Heart left ventricle (tissue), 16 donors: ENCODE measurements around the gene GARIN5B. TPM values are rescaled to one million over a fixed set of nuclear protein-coding genes. Genes with fewer than 3 reads are reported as not detected.
"Not testable (repeated sequence)": the region's sequence is repeated elsewhere in the genome, so short reads cannot be mapped to it uniquely, and the experiment has no call there.

Source experiments
- ATAC-seq, 4 donors: fragments of 200-7000 bp; cut with Tn5 transposase; one replicate each; pipeline ENCODE4 v1.9.1; 2020 to 2022; ENCODE audit warnings: moderate library complexity in 4 of 4, mild to moderate bottlenecking in 3 of 4, moderate number of reproducible peaks in 1 of 4
- DNase-seq, 5 donors: peaks; one replicate each; pipeline ENCODE4 v3.0.0-alpha.2; 2020
- H3K27ac ChIP-seq, 12 donors: fragments of 200-600 bp; sonication (generic) in 4 of 12; one replicate each; pipeline versions ENCODE4 v1.5.0 to v1.8.0; 2016 to 2022; ENCODE audit warnings: mild to moderate bottlenecking in 2 of 12
- H3K27me3 ChIP-seq, 9 donors: fragments of 200-600 bp; sonication (generic) in 2 of 9; one replicate each; pipeline versions ENCODE4 v1.5.1 to v1.8.0; 2016 to 2022; ENCODE audit warnings: mild to moderate bottlenecking in 3 of 9
- H3K36me3 ChIP-seq, 9 donors: fragments of 200-600 bp; sonication (generic) in 2 of 9; one replicate each; pipeline versions ENCODE4 v1.5.0 to v1.8.0; 2018 to 2022; ENCODE audit warnings: mild to moderate bottlenecking in 2 of 9
- H3K4me1 ChIP-seq, 12 donors: fragments of 200-600 bp; sonication (generic) in 4 of 12; one replicate each; pipeline versions ENCODE4 v1.5.0 to v1.8.0; 2016 to 2022; ENCODE audit warnings: mild to moderate bottlenecking in 3 of 12
- H3K4me3 ChIP-seq, 12 donors: fragments of 200-600 bp; sonication (generic) in 4 of 12; one replicate each; pipeline versions ENCODE4 v1.5.0 to v1.8.0; 2017 to 2022; ENCODE audit warnings: mild to moderate bottlenecking in 9 of 12, moderate library complexity in 4 of 12
- H3K9me3 ChIP-seq, 12 donors: fragments of 200-600 bp; sonication (generic) in 4 of 12; one replicate each; pipeline versions ENCODE4 v1.5.0 to v1.8.0; 2016 to 2022; ENCODE audit warnings: mild to moderate bottlenecking in 1 of 12
- CTCF ChIP-seq, 12 donors: fragments of 200-600 bp; sonication (generic) in 4 of 12; IDR thresholded peaks; one replicate each; pipeline versions ENCODE4 v1.5.0 to v1.8.0; 2018 to 2022; ENCODE audit warnings: antibody characterized with exemption in 12 of 12, mild to moderate bottlenecking in 5 of 12
- POLR2A ChIP-seq, 2 donors: fragments of 450-650 bp; IDR thresholded peaks; one replicate each; pipeline ENCODE4 v1.6.1; 2017; ENCODE audit warnings: antibody characterized with exemption in 2 of 2, mild to moderate bottlenecking in 2 of 2, moderate library complexity in 2 of 2
- WGBS, 4 donors: extraction: QIAGEN DNeasy Blood & Tissue Kit in 2 of 4; methylation state at CpG; one replicate each; pipeline versions ENCODE4 v1.1.5 to v1.1.7; 2013 to 2018; 5-methylcytosine and 5-hydroxymethylcytosine counted together
- intact Hi-C, 10 donors: fragments of 100-400 bp; cut with DNase I; formaldehyde crosslinking; loops; one replicate each; pipeline versions ENCODE4 v1.11.1 to v1.14.2; 2022
- polyA plus RNA-seq, 2 donors: library from polyadenylated mRNA; stranded (reverse); fragments of 200-250 nt; gene quantifications; one replicate each; pipeline ENCODE4 v1.2.3, GENCODE V29; 2013
- total RNA-seq, 9 donors: library from RNA; depleted of rRNA in 2 of 9; stranded (reverse); fragments of >200 nt in 2 of 9; fragmentation: NEBNext Ultra II Directional in 3 of 9; extraction: Animal tissue kit (Norgen Biotek cat#: 25700) in 3 of 9; gene quantifications; one replicate each; pipeline versions ENCODE4 v1.1.0 to v1.2.4, GENCODE V29; 2016 to 2023
- donor health status: ischemic (EF 13 %, LVEDD 7.1; RV severe dilation, severe dysfunction).
- donor health status: healthy with polysubstance abuse.
- donor health status: DM: no; HTN: yes; CAD: no.
- donor health status: DM: no; HTN: no; CAD: no.
- donor health status: ischemic (EF 25% LVEDD 6.9; RV normal size, moderate dysfunction).
- donor health status: ischemic (EF 25% LVEDD 5.7; RV mildly dilated, moderate dysfunction).
- donor health status: healthy.
- donor health status: DM: yes; HTN: yes; CAD: no.
- donor health status: ischemic (EF 35%, LVEDD 5.7; RV mildly dilated, moderate dysfunction).
- donor health status: nonischemic (EF 11% LVEDD 7.7; RV severe dilation, severe dysfunction).
- donor health status: DM: yes; HTN: yes; CAD: no.
- donor health status: PGD.
- donor health status: ischemic (EF 29% LVEDD 5.4; RV normal size, mild dysfunction).
- donor health status: nonischemic (EF 23%, LVEDD 6.1; RV moderate dilation, normal function).

Gene GARIN5B
- total and polyA plus RNA-seq, 11 donors = not detected

- intact Hi-C loops = loop anchor here in 2 of 10 donors (1.0 to 2.0 kb wide), 2 partner anchors 23 kb away; partner anchors contain the start of genes RPL28 (in 2 of the 2) and TMEM238 (in 1 of the 2)
- DNase-seq (peak; percentile 99 to 100 (median 99)), ATAC-seq (peak; percentile 97 to 98 (median 97))
- TF ChIP-seq CTCF (IDR thresholded peaks at IDR 0.05) (no peak), POLR2A (IDR thresholded peaks at IDR 0.05) (peak in 1 of 2 donors; percentile 70)
- WGBS, 4 donors = 0 to 1% (median 0%) methylated on average over 52 to 72 of the region's 72 CpGs
- Histone ChIP-seq H3K4me1 (peaks cover 3 to 24% (median 12%) of the 10 kb centered on the region in 12 donors), H3K27me3 (no peaks in the 10 kb centered on the region), H3K4me3 (peak overlapping the region; percentile 74 to 99 (median 90)), H3K36me3 (peaks cover 0 to 31% (median 21%) of the 10 kb centered on the region in 9 donors), H3K9me3 (peaks cover 0 to 6% (median 0%) of the 10 kb centered on the region in 12 donors), H3K27ac (peak overlapping the region; percentile 84 to 99 (median 97))
Measured at GRCh38 chr19:55407800-55408532, 44.9 kb upstream of the GARIN5B start.

- peaks cover 0 to 36% (median 26%) of the 10 kb centered on the region in 9 donors for H3K36me3 ChIP-seq
- peak within 1 kb of the TSS; percentile 84 to 99 (median 97) for H3K27ac ChIP-seq
- intact Hi-C loops, ATAC-seq, H3K27me3 ChIP-seq, DNase-seq, H3K9me3 ChIP-seq: not testable (repeated sequence)
- peak within 1 kb of the TSS; percentile 74 to 99 (median 90) for H3K4me3 ChIP-seq
- TF ChIP-seq POLR2A (IDR thresholded peaks at IDR 0.05) = peak in 1 of 2 donors; percentile 98
- 0 to 1% (median 1%) methylated on average over 32 to 36 of the region's 36 CpGs; no CpG with 5 or more reads in 1 of the 4 donors for WGBS, 4 donors
- H3K4me1 ChIP-seq = peaks cover 3 to 27% (median 12%) of the 10 kb centered on the region in 12 donors
Measured at GRCh38 chr19:55407550-55407799, 44.4 kb upstream of the GARIN5B start, which contains the start of gene UBE2S. TSS of gene UBE2S (minus strand) at chr19:55407788. CDS start at chr19:55407589, 199 bp downstream.

DNA sequence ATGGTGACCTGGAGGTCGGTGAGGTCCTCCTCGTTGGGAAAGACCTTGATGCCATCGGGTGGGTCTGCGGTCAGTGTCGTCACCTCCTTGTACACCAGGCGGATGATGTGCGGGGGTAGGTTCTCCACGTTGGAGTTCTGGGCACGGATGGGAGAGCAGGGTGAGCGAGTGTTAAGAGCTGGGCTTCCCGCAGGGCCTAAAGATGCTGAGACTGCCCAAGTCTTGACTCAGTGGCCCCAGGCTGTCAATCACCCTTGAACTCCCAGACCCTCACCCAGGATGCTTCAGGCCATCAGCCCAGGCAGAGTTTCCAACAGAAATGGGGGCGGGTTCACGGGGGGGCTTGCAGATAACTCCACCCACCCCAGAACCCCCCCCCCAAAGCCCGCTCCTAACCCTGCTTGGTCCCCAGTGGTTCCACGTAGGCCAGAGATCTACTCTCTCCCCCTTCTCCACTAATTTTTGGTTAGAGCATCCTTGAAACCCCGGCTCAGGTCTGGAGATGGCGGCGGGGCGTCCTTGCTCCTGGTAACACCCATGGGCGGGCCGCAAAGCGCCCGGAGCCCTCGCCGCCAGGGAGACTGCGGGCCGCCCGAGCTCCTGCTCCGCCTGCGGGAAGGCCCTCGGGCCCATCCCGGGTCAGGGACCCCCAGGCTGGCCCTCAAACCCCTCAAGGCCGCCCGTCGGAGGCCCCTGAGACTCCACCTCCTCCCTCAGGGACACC lies 43.9 kb upstream of the GARIN5B start:
- DNase-seq = peak in 2 of 5 donors; percentile 26 to 46
- Histone ChIP-seq H3K27ac (peak overlapping the region; percentile 84 to 99 (median 97)), H3K4me1 (peaks cover 3 to 27% (median 12%) of the 10 kb centered on the region in 12 donors), H3K9me3 (peaks cover 0 to 6% (median 0%) of the 10 kb centered on the region in 12 donors), H3K4me3 (peak overlapping the region; percentile 74 to 99 (median 90)), H3K36me3 (peaks cover 0 to 40% (median 31%) of the 10 kb centered on the region in 9 donors), H3K27me3 (no peaks in the 10 kb centered on the region)
- WGBS, 4 donors = 12 to 17% (median 14%) methylated on average over 21 to 35 of the region's 35 CpGs
- intact Hi-C loops = no loop called here
- peak in 2 of 4 donors; percentile 2 to 13 for ATAC-seq
- TF ChIP-seq CTCF (IDR thresholded peaks at IDR 0.05) = no peak
- no peak for TF ChIP-seq POLR2A (IDR thresholded peaks at IDR 0.05)

GRCh38 chr19:55406091-55406825 lies 43.2 kb upstream of the GARIN5B start:
- DNase-seq (peak in 1 of 5 donors; percentile 15), ATAC-seq (no peak)
- no peak for TF ChIP-seq CTCF (IDR thresholded peaks at IDR 0.05)
- no peak for TF ChIP-seq POLR2A (IDR thresholded peaks at IDR 0.05)
- Histone ChIP-seq H3K4me1 (peaks cover 3 to 27% (median 12%) of the 10 kb centered on the region in 12 donors), H3K4me3 (peak overlapping the region in 9 of 12 donors; percentile 74 to 99 (median 92)), H3K27me3 (no peaks in the 10 kb centered on the region), H3K9me3 (peaks cover 0 to 6% (median 0%) of the 10 kb centered on the region in 12 donors), H3K36me3 (peaks cover 0 to 45% (median 36%) of the 10 kb centered on the region in 9 donors), H3K27ac (no peak overlapping the region)
- intact Hi-C loops = no loop called here
- 83 to 89% (median 85%) methylated on average over 14 of the region's 14 CpGs for WGBS, 4 donors
